Measurements from ENCODE around the gene ADAMTS17. TPM values are rescaled to one million over a fixed set of nuclear protein-coding genes. Genes with fewer than 3 reads are reported as not detected.
"Not testable (repeated sequence)": the region's sequence is repeated elsewhere in the genome, so short reads cannot be mapped to it uniquely, and the experiment has no call there.

The ADAMTS17 gene
- total RNA-seq, 4 donors from 2014 or later = 4.5 to 11.4 (median 6.6) TPM

DNA sequence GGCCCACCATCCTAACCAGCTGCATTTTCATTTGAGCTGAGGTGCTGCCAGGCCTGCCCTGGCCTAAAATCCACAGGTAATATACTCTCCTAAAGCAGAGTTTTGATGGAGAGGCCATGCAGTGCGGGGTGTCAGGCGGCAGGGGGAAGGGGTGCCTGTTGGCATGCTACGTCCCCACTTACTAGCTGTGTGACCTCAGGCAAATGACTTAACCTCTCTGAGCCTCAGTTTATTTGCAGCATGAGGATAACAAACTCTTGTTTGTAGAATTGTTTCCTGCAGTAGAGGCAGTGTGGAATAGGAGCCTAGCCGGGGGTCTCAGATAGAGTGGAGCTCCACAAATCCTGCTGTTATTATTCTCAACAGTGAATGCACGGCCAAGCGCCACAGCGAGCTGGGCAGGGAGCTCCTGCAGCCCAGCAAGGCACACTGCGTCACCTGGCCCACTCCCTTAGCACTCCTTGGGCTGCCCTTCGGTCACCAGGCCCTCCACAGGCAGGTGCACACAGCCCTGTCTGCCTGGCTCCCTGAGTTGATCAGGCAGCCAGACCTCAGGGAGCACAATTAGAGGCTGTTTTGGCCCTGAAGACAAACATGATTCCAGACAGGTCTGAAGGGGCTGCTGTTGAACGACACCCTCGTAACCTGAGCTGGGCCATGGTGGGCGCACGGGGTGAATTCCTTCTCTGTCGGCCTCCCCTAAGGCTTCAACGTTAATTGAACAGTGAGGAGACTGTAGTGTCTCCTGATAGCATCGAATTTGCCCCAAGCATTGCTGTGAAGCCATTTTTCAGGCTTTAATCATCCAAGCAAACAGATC, 359.7 kb downstream of the ADAMTS17 start:
- 83 to 86% methylated on average over 12 to 14 of the region's 16 CpGs for WGBS, 2 donors
- H3K36me3 ChIP-seq = no peaks in the 10 kb centered on the region
- H3K4me1 ChIP-seq = peaks cover 0 to 12% (median 5%) of the 10 kb centered on the region in 3 donors
- H3K27ac ChIP-seq = no peak overlapping the region
- no peaks in the 10 kb centered on the region for H3K9me3 ChIP-seq
- H3K4me3 ChIP-seq = no peak overlapping the region
- no peak for DNase-seq
- H3K27me3 ChIP-seq = no peaks in the 10 kb centered on the region
- no peak for TF ChIP-seq POLR2A (IDR thresholded peaks at IDR 0.05)
- TF ChIP-seq, protein P1, sequence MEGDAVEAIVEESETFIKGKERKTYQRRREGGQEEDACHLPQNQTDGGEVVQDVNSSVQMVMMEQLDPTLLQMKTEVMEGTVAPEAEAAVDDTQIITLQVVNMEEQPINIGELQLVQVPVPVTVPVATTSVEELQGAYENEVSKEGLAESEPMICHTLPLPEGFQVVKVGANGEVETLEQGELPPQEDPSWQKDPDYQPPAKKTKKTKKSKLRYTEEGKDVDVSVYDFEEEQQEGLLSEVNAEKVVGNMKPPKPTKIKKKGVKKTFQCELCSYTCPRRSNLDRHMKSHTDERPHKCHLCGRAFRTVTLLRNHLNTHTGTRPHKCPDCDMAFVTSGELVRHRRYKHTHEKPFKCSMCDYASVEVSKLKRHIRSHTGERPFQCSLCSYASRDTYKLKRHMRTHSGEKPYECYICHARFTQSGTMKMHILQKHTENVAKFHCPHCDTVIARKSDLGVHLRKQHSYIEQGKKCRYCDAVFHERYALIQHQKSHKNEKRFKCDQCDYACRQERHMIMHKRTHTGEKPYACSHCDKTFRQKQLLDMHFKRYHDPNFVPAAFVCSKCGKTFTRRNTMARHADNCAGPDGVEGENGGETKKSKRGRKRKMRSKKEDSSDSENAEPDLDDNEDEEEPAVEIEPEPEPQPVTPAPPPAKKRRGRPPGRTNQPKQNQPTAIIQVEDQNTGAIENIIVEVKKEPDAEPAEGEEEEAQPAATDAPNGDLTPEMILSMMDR (IDR thresholded peaks at IDR 0.05) = no peak
- intact Hi-C loops (cut with DNase I) = no loop called here

DNA sequence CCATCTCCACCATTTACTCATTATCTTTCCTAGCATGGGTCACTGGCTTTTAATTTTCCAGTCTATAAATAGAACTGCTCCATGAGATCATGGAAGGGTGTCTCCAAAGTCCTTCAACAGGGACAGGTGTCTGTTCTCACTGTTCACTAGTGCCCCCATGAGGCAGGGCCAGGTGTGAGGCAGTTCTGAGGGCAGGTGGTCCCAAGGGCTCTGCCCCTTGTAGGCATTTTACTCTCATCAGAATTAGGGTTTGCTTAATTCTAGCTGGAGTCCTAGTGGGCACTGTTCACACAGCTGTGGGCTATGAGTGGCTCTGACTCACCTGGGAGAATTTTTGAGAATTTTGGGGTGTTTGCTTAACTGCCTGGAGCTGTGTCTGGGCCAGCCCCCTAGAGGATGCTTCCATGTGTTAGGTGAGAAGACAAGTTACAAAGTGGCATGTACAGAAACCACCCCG, 360.6 kb downstream of the ADAMTS17 start:
- no peak for DNase-seq

DNA sequence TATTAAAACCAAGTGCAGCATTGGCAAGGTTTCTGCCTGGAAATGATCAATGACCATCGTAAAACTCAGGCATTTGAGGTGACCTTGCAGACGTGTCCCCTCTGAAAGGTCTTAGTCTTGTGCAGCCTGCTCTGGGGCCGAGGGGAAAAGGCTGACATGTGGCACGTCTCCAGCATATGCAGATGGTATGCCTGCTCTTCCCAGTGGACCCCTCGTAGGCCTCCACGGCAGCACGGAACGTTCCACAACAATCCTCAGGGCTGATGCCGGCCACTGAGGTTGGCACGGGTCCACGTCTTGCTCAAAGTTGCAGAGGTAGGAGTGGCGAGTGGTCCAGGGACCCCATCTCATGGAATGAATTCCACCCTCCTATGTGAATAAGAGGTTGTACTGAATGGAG, 361.0 kb downstream of the ADAMTS17 start:
- H3K27ac ChIP-seq = no peak overlapping the region
- TF ChIP-seq POLR2A (IDR thresholded peaks at IDR 0.05) = no peak
- TF ChIP-seq, protein P1 (IDR thresholded peaks at IDR 0.05) = no peak
- no peaks in the 10 kb centered on the region for H3K9me3 ChIP-seq
- H3K27me3 ChIP-seq = no peaks in the 10 kb centered on the region
- DNase-seq = no peak
- no peak overlapping the region for H3K4me3 ChIP-seq
- H3K4me1 ChIP-seq = peaks cover 0 to 19% (median 5%) of the 10 kb centered on the region in 3 donors
- intact Hi-C loops (cut with DNase I) = no loop called here
- H3K36me3 ChIP-seq = no peaks in the 10 kb centered on the region
- 62 to 69% methylated on average over 6 to 11 of the region's 12 CpGs for WGBS, 2 donors

More for the DNA sequence above, 360.6 kb downstream of the ADAMTS17 start:
- intact Hi-C loops (cut with DNase I) = no loop called here
- H3K4me1 ChIP-seq = peaks cover 0 to 20% (median 5%) of the 10 kb centered on the region in 3 donors
- no peak for TF ChIP-seq POLR2A (IDR thresholded peaks at IDR 0.05)
- TF ChIP-seq, protein P1 (IDR thresholded peaks at IDR 0.05) = peak in 1 of 6 experiments; percentile 10
- no peaks in the 10 kb centered on the region for H3K36me3 ChIP-seq
- H3K27ac ChIP-seq = no peak overlapping the region
- WGBS, 2 donors = 57 to 58% methylated on average over 1 of the region's 1 CpG
- no peaks in the 10 kb centered on the region for H3K27me3 ChIP-seq
- no peak overlapping the region for H3K4me3 ChIP-seq
- no peaks in the 10 kb centered on the region for H3K9me3 ChIP-seq

DNA sequence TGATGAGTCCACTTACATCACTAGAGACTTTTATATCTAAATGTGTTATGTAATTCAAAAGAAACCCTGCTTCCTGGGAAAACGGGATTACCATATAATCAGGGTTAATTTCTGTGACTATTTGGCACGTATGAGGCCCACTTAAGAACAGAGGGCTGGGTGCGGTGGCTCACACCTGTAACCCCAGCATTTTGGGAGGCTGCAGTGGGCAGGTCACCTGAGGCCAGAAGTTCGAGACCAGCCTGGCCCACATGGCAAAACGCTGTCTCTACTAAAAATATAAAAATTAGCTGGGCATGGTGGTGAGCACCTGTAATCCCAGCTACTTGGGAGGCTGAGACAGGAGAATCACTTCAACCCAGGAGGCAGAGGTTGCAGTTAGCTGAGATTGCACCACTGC, 361.9 kb downstream of the ADAMTS17 start:
- WGBS, 2 donors = 70 to 98% methylated on average over 5 of the region's 5 CpGs
- not testable (repeated sequence) for H3K27me3 ChIP-seq, DNase-seq

DNA sequence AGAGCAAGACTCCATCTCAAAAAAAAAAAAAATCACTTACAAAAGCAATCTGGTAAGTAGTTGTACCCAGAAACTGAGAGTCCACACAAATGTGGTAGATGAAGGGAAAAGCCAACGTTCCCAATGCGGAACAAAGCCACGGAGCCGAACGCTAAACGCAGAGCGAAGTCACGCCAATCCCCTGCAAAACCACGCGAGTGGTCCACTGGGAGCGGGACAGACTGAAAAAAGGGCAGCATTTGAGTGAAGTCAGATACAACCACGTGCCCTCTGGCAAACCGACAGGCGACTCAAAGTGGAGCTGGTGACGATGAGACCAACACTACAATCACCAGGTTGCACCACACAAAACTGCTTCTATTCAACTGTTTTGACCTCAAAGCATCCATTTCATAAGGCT, 362.4 kb downstream of the ADAMTS17 start:
- H3K36me3 ChIP-seq = no peaks in the 10 kb centered on the region
- DNase-seq = no peak
- peaks cover 0 to 19% (median 5%) of the 10 kb centered on the region in 3 donors for H3K4me1 ChIP-seq
- H3K27ac ChIP-seq = no peak overlapping the region
- intact Hi-C loops (cut with DNase I) = no loop called here
- 97% methylated on average over 15 of the region's 15 CpGs for WGBS, 2 donors
- no peaks in the 10 kb centered on the region for H3K9me3 ChIP-seq
- H3K27me3 ChIP-seq = no peaks in the 10 kb centered on the region
- no peak overlapping the region for H3K4me3 ChIP-seq
- no peak for TF ChIP-seq POLR2A (IDR thresholded peaks at IDR 0.05)
- TF ChIP-seq, protein P1 (IDR thresholded peaks at IDR 0.05) = no peak

More for the DNA sequence above, 361.9 kb downstream of the ADAMTS17 start:
- intact Hi-C loops (cut with DNase I); H3K27ac ChIP-seq; H3K36me3 ChIP-seq; H3K9me3 ChIP-seq; H3K4me3 ChIP-seq: not testable (repeated sequence)
- peaks cover 0 to 19% (median 5%) of the 10 kb centered on the region in 3 donors for H3K4me1 ChIP-seq
